GM18858 (cell line): Measurements from ENCODE around the gene PSMB10.
"Not testable (repeated sequence)": the region's sequence is repeated elsewhere in the genome, so short reads cannot be mapped to it uniquely, and the experiment has no call there.

Experiments used
- ATAC-seq: cut with Tn5 transposase; IDR thresholded peaks from one replicate; pipeline ENCODE4 v1.9.1; 2021; ENCODE audit not compliant: unreplicated experiment

Gene PSMB10

GRCh38 chr16:67936124-67936879, at the start of gene PSMB10:
Gene PSMB10 (minus strand): TSS chr16:67936850. CDS start chr16:67936749, 101 bp downstream.
- no peak for ATAC-seq

GRCh38 chr16:67982011-67982696, 45.5 kb upstream of the PSMB10 start:
- ATAC-seq: no peak

GRCh38 chr16:67979955-67980678, 43.5 kb upstream of the PSMB10 start, which contains the start of gene DPEP3:
Gene DPEP3 (minus strand): TSS chr16:67980499. CDS start chr16:67980380, 119 bp downstream.
- ATAC-seq: no peak

- no peak for ATAC-seq
Measured at GRCh38 chr16:67977469-67978227, 41.0 kb upstream of the PSMB10 start.

GRCh38 chr16:67977005-67977404, 40.4 kb upstream of the PSMB10 start:
- no peak for ATAC-seq

- ATAC-seq: no peak
Measured at GRCh38 chr16:67976205-67976604, 39.6 kb upstream of the PSMB10 start.

- no peak for ATAC-seq
Measured at GRCh38 chr16:67975321-67976105, 38.9 kb upstream of the PSMB10 start.

GRCh38 chr16:67972285-67972684, 35.6 kb upstream of the PSMB10 start:
- not testable (repeated sequence) for ATAC-seq

GRCh38 chr16:67971111-67971510, 34.5 kb upstream of the PSMB10 start:
- ATAC-seq: no peak

- ATAC-seq: no peak
Measured at GRCh38 chr16:67969254-67970039, 32.8 kb upstream of the PSMB10 start.

GRCh38 chr16:67968400-67969253, 32.0 kb upstream of the PSMB10 start, which contains the start of gene SLC12A4:
Gene SLC12A4 (minus strand): TSS chr16:67968637. CDS start chr16:67968553, 84 bp downstream.
- ATAC-seq: peak; percentile 67

- ATAC-seq: peak; percentile 11
Measured at GRCh38 chr16:67967958-67968399, 31.3 kb upstream of the PSMB10 start.

- no peak for ATAC-seq
Measured at GRCh38 chr16:67967183-67967957, 30.7 kb upstream of the PSMB10 start.

- no peak for ATAC-seq
Measured at GRCh38 chr16:67966549-67967182, 30.0 kb upstream of the PSMB10 start.

- no peak for ATAC-seq
Measured at GRCh38 chr16:67965668-67966548, 29.3 kb upstream of the PSMB10 start.
